H9 (cell line): Measurements from ENCODE around the gene ZSCAN5C. TPM values are rescaled to one million over a fixed set of nuclear protein-coding genes. Genes with fewer than 3 reads are reported as not detected.

Experiments
- DNase-seq: peaks from one replicate; pipeline ENCODE4 v3.0.0-alpha.2; 2017
- H2AFZ ChIP-seq: one replicate; pipeline ENCODE4 v1.6.1; 2013; ENCODE audit warnings: mild to moderate bottlenecking, low read length, control low read depth, moderate library complexity
- H2AK5ac ChIP-seq: 2 replicates; pipeline ENCODE4 v1.6.1; 2013; ENCODE audit warnings: low read length, control low read depth, mixed read lengths; ENCODE audit not compliant: insufficient read length
- H2BK120ac ChIP-seq: one replicate; pipeline ENCODE4 v1.6.1; 2013; ENCODE audit warnings: low read depth, mild to moderate bottlenecking, low read length, control low read depth, inconsistent platforms; ENCODE audit not compliant: poor library complexity, severe bottlenecking
- H2BK12ac ChIP-seq: 2 replicates; pipeline ENCODE4 v1.6.1; 2013; ENCODE audit warnings: low read length, control low read depth, mixed read lengths, low read depth; ENCODE audit not compliant: insufficient read length
- H2BK15ac ChIP-seq: 2 replicates; pipeline ENCODE4 v1.6.1; 2013; ENCODE audit warnings: low read depth, low read length, control low read depth
- H2BK20ac ChIP-seq: one replicate; pipeline ENCODE4 v1.6.1; 2013; ENCODE audit warnings: low read depth, mild to moderate bottlenecking, low read length, control low read depth, inconsistent platforms; ENCODE audit not compliant: poor library complexity, severe bottlenecking
- H2BK5ac ChIP-seq: 2 replicates; pipeline ENCODE4 v1.6.1; 2013; ENCODE audit warnings: low read length, control low read depth, mixed read lengths; ENCODE audit not compliant: insufficient read length
- H3K14ac ChIP-seq: 2 replicates; pipeline ENCODE4 v1.6.1; 2013; ENCODE audit warnings: low read length, control low read depth; ENCODE audit not compliant: insufficient read depth
- H3K18ac ChIP-seq: 2 replicates; pipeline ENCODE4 v1.6.1; 2013; ENCODE audit warnings: low read depth, mild to moderate bottlenecking, mixed read lengths, low read length, control low read depth; ENCODE audit not compliant: insufficient read length
- H3K23ac ChIP-seq: 2 replicates; pipeline ENCODE4 v1.6.1; 2013; ENCODE audit warnings: low read length, control low read depth, mixed read lengths, low read depth; ENCODE audit not compliant: insufficient read length
- H3K23me2 ChIP-seq: 2 replicates; pipeline ENCODE4 v1.6.1; 2013; ENCODE audit warnings: low read depth, mild to moderate bottlenecking, mixed read lengths, low read length, control low read depth; ENCODE audit not compliant: insufficient read length, poor library complexity, severe bottlenecking
- H3K27ac ChIP-seq: 2 replicates; pipeline ENCODE4 v1.5.1; 2013; ENCODE audit warnings: low read length, control low read depth, mixed read lengths, low read depth; ENCODE audit not compliant: insufficient read length
- H3K27me3 ChIP-seq: 2 replicates; pipeline ENCODE4 v1.6.1; 2013; ENCODE audit warnings: low read length, control low read depth, inconsistent platforms; ENCODE audit not compliant: insufficient read depth
- H3K4ac ChIP-seq: 2 replicates; pipeline ENCODE4 v1.6.1; 2013; ENCODE audit warnings: low read depth, mild to moderate bottlenecking, control low read depth, inconsistent platforms, low read length, moderate library complexity
- H3K4me1 ChIP-seq: 2 replicates; pipeline ENCODE4 v1.6.1; 2013; ENCODE audit warnings: low read length, control low read depth, inconsistent platforms; ENCODE audit not compliant: insufficient read depth
- H3K4me2 ChIP-seq: 2 replicates; pipeline ENCODE4 v1.6.1; 2013; ENCODE audit warnings: low read length, control low read depth, mixed read lengths; ENCODE audit not compliant: insufficient read length, insufficient read depth
- H3K56ac ChIP-seq: 2 replicates; pipeline ENCODE4 v1.6.1; 2013; ENCODE audit warnings: low read depth, mild to moderate bottlenecking, mixed read lengths, low read length, control low read depth; ENCODE audit not compliant: insufficient read length
- H3K79me1 ChIP-seq: 2 replicates; pipeline ENCODE4 v1.6.1; 2013; ENCODE audit warnings: low read depth, mild to moderate bottlenecking, moderate library complexity, low read length, control low read depth, inconsistent platforms; ENCODE audit not compliant: insufficient read depth, poor library complexity, severe bottlenecking
- H3K79me2 ChIP-seq: 2 replicates; pipeline ENCODE4 v1.6.1; 2013; ENCODE audit warnings: low read length, control low read depth, inconsistent platforms; ENCODE audit not compliant: insufficient read depth
- H3K9ac ChIP-seq: 2 replicates; pipeline ENCODE4 v1.6.1; 2013; ENCODE audit warnings: low read length, control low read depth, mixed read lengths; ENCODE audit not compliant: insufficient read length; ENCODE audit errors: extremely low read depth
- H3K9me3 ChIP-seq: one replicate; pipeline ENCODE4 v1.6.1; 2013; ENCODE audit warnings: low read depth, low read length, inconsistent platforms; ENCODE audit not compliant: control insufficient read depth
- H3T11ph ChIP-seq: one replicate; pipeline ENCODE4 v1.6.1; 2013; ENCODE audit warnings: mild to moderate bottlenecking, low read length, control low read depth, inconsistent platforms
- H4K20me1 ChIP-seq: one replicate; pipeline ENCODE4 v1.6.1; 2013; ENCODE audit not compliant: control insufficient read depth, insufficient read length, insufficient read depth
- H4K5ac ChIP-seq: 2 replicates; pipeline ENCODE4 v1.6.1; 2013; ENCODE audit warnings: low read depth, mild to moderate bottlenecking, mixed read lengths, low read length, control low read depth; ENCODE audit not compliant: insufficient read length
- H4K8ac ChIP-seq: replicated peaks from 2 replicates; pipeline ENCODE4 v1.6.1; 2013; ENCODE audit warnings: low read length, control low read depth, mixed read lengths, low read depth; ENCODE audit not compliant: insufficient read length
- H4K91ac ChIP-seq: 2 replicates; pipeline ENCODE4 v1.6.1; 2013; ENCODE audit warnings: low read depth, mild to moderate bottlenecking, moderate library complexity, mixed read lengths, low read length, control low read depth; ENCODE audit not compliant: insufficient read length
- H3K27ac Mint-ChIP-seq, 3 experiments: 2 replicates in 2 of 3; 3 replicates in 1 of 3; pipeline ENCODE4 v1.8.0; 2020 to 2021; ENCODE audit warnings: mixed read lengths in 3 of 3, mild to moderate bottlenecking in 1 of 3, moderate library complexity in 1 of 3
- H3K27me3 Mint-ChIP-seq: 2 replicates; pipeline ENCODE4 v1.8.0; 2021; ENCODE audit warnings: low read depth, mild to moderate bottlenecking, moderate library complexity, mixed read lengths
- H3K36me3 Mint-ChIP-seq, 3 experiments: 2 replicates in 2 of 3; 3 replicates in 1 of 3; pipeline ENCODE4 v1.8.0; 2020 to 2021; ENCODE audit warnings: low read depth in 3 of 3, mixed read lengths in 3 of 3; ENCODE audit not compliant: insufficient read depth in 1 of 3
- H3K4me1 Mint-ChIP-seq, 2 experiments: 2 replicates each; pipeline ENCODE4 v1.8.0; 2020; ENCODE audit warnings: mixed read lengths in 2 of 2
- H3K4me3 Mint-ChIP-seq, 2 experiments: 2 replicates in 1 of 2; 3 replicates in 1 of 2; pipeline ENCODE4 v1.8.0; 2020 to 2021; ENCODE audit warnings: mild to moderate bottlenecking in 2 of 2, mixed read lengths in 2 of 2, moderate library complexity in 1 of 2
- H3K9me3 Mint-ChIP-seq, 2 experiments: 2 replicates in 1 of 2; 3 replicates in 1 of 2; pipeline ENCODE4 v1.8.0; 2020; ENCODE audit warnings: mild to moderate bottlenecking in 2 of 2, mixed read lengths in 2 of 2, moderate library complexity in 1 of 2
- CTCF ChIP-seq: fragments of 200-600 bp; sonication (generic); conservative IDR thresholded peaks from 3 replicates; pipeline ENCODE4 v1.8.0; 2021; ENCODE audit warnings: antibody characterized with exemption, mild to moderate bottlenecking
- WGBS: extraction: QIAGEN DNeasy Blood & Tissue Kit; methylation state at CpG from one replicate; pipeline ENCODE4 v1.1.7; 2013; ENCODE audit warnings: missing lambda C conversion rate, low lambda C conversion rate, mixed read lengths; ENCODE audit not compliant: insufficient read length; ENCODE audit errors: extremely low coverage; 5-methylcytosine and 5-hydroxymethylcytosine counted together
- total RNA-seq: library from RNA; stranded (reverse); gene quantifications from 2 replicates; pipeline ENCODE4 v1.2.1, GENCODE V29; 2021

Gene ZSCAN5C
- total RNA-seq, 1 experiment from 2014 or later, result not detected

- H2BK5ac ChIP-seq, result no peak overlapping the region
- Mint-ChIP-seq H3K36me3 (no peaks in the 10 kb centered on the region), H3K27ac (no peak overlapping the region), H3K4me1 (peaks cover 4 to 13% of the 10 kb centered on the region in 2 experiments; a peak in 3 of 4 replicates), H3K4me3 (no peak overlapping the region), H3K9me3 (peaks cover 0 to 18% of the 10 kb centered on the region in 2 experiments; a peak in 2 of 5 replicates), H3K27me3 (peaks cover 6% of the 10 kb centered on the region)
- H3T11ph ChIP-seq, result no peak overlapping the region
- H3K23me2 ChIP-seq, result peaks cover 3% of the 10 kb centered on the region
- no peak overlapping the region for H3K56ac ChIP-seq
- no peak overlapping the region for H3K9ac ChIP-seq
- no peak overlapping the region for H4K8ac ChIP-seq
- H4K20me1 ChIP-seq, result no peaks in the 10 kb centered on the region
- H3K18ac ChIP-seq, result no peak overlapping the region
- H3K4me1 ChIP-seq, result no peaks in the 10 kb centered on the region
- DNase-seq, result no peak
- no peak overlapping the region for H2BK15ac ChIP-seq
- WGBS, result no CpG with 5 or more reads among the region's 11 CpGs
- no peaks in the 10 kb centered on the region for H3K79me1 ChIP-seq
- no peak overlapping the region for H3K4me2 ChIP-seq
- no peak overlapping the region for H2BK20ac ChIP-seq
- no peak overlapping the region for H3K23ac ChIP-seq
- H3K9me3 ChIP-seq, result no peaks in the 10 kb centered on the region
- H3K4ac ChIP-seq, result no peak overlapping the region
- no peak for TF ChIP-seq CTCF
- no peak overlapping the region for H2AK5ac ChIP-seq
- no peak overlapping the region for H3K14ac ChIP-seq
- H4K5ac ChIP-seq, result no peak overlapping the region
- H3K27ac ChIP-seq, result no peak overlapping the region
- no peaks in the 10 kb centered on the region for H3K27me3 ChIP-seq
- H2AFZ ChIP-seq, result no peak overlapping the region
- no peaks in the 10 kb centered on the region for H3K79me2 ChIP-seq
- H2BK12ac ChIP-seq, result no peak overlapping the region
- H4K91ac ChIP-seq, result no peak overlapping the region
- H2BK120ac ChIP-seq, result no peak overlapping the region
Measured at GRCh38 chr19:56177564-56178243, 24.4 kb upstream of the ZSCAN5C start.
